Left kidney (tissue), 8 donors: ENCODE data around the gene DCUN1D1. TPM values are rescaled to one million over a fixed set of nuclear protein-coding genes. Genes with fewer than 3 reads are reported as not detected.
"Not testable (repeated sequence)": the region's sequence is repeated elsewhere in the genome, so short reads cannot be mapped to it uniquely, and the experiment has no call there.

ENCODE experiments used
- DNase-seq: peaks from one replicate; pipeline ENCODE4 v3.0.0-alpha.2; 2013
- long read RNA-seq, 8 donors: transcript quantifications; one replicate each; lab custom pipeline, GENCODE V29; 2026
- polyA plus RNA-seq: library from polyadenylated mRNA; unstranded; fragments of 120-200 nt; gene quantifications from one replicate; pipeline ENCODE4 v1.2.1, GENCODE V29; 2013; ENCODE audit not compliant: insufficient read length

Gene DCUN1D1
- 62.2 TPM for polyA plus RNA-seq
- long read RNA-seq, donor 1, full-length matches to known transcripts: 8 of 8 reads
- long read RNA-seq, donor 1, partial matches to known transcripts: 0 of 8 reads
- long read RNA-seq, donor 1, other reads (novel, unspliced or antisense): 0 of 8 reads
- long read RNA-seq, donor 2, full-length matches to known transcripts: 11 of 11 reads
- long read RNA-seq, donor 2, partial matches to known transcripts: 0 of 11 reads
- long read RNA-seq, donor 2, other reads (novel, unspliced or antisense): 0 of 11 reads
- long read RNA-seq, donor 3, full-length matches to known transcripts: 10 of 10 reads
- long read RNA-seq, donor 3, partial matches to known transcripts: 0 of 10 reads
- long read RNA-seq, donor 3, other reads (novel, unspliced or antisense): 0 of 10 reads
- long read RNA-seq, donor 4: 0 reads
- long read RNA-seq, donor 5, full-length matches to known transcripts: 9 of 9 reads
- long read RNA-seq, donor 5, partial matches to known transcripts: 0 of 9 reads
- long read RNA-seq, donor 5, other reads (novel, unspliced or antisense): 0 of 9 reads
- long read RNA-seq, donor 6, full-length matches to known transcripts: 9 of 9 reads
- long read RNA-seq, donor 6, partial matches to known transcripts: 0 of 9 reads
- long read RNA-seq, donor 6, other reads (novel, unspliced or antisense): 0 of 9 reads
- long read RNA-seq, donor 7, full-length matches to known transcripts: 11 of 11 reads
- long read RNA-seq, donor 7, partial matches to known transcripts: 0 of 11 reads
- long read RNA-seq, donor 7, other reads (novel, unspliced or antisense): 0 of 11 reads
- long read RNA-seq, donor 8, full-length matches to known transcripts: 3 of 3 reads
- long read RNA-seq, donor 8, partial matches to known transcripts: 0 of 3 reads
- long read RNA-seq, donor 8, other reads (novel, unspliced or antisense): 0 of 3 reads

DNA sequence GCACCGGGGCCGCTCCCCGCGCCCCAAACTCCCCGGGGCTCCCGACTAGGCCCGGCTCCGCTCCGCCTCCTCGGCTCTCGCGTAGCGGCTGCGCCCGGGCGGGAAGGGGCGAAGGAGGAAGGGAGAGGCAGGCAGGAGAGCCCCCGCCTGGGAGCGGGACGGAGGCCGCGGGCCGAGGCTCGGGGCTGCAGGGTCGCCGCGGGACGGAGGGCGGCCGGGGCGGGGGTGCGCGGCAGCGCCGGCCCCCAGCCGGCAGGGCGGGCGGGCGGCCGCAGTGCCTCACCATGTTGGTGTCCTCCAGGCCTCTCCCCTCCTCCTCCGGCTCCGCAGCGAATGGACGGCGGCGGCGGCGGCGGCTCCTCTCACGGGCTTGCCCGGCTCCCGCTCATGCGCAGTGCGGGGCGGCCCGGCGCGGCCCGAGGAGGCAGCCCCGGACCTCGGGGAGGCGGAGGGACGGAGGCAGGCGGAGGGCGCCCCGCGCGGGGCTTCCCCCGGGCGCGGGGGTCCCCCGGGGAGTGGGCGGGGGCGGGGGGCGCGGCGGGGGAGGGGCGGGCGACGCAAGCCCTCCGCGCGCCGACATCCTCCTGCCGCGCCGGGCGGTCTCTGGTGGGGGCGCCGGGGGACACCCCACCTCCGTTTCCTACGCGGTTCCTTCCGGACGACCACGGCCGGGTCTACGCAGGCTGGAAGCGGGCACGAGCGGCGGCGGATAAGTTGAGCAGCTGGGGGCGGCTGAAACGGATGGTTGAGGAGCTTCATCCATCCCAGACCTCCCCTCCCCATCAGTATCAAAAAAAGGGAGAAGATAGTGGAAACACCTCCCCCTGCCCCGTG, at the start of gene DCUN1D1:
Gene DCUN1D1 (minus strand): TSS at position 335 of the 834 bp plus-strand sequence. CDS start 49 bp downstream, at position 286.
- peak; percentile 81 for DNase-seq

DNA sequence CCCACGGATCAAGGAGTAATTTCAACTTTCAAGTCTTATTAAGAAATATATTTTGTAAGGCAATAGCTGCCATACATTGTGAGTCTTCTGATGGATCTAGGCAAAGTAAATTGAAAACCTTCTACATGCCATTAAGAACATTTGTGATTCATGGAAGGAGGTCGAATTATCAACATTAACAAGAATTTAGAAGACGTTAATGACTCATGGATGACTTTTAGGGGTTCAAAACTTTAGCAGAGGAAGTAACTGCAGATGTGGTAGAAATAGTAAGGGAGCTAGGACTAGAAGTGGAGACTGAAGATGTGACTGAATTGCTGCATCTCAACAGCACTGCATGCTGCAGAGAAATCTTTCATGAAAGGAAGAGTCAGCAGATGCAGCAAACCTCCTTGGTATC, 48.1 kb upstream of the DCUN1D1 start:
- no peak for DNase-seq

DNA sequence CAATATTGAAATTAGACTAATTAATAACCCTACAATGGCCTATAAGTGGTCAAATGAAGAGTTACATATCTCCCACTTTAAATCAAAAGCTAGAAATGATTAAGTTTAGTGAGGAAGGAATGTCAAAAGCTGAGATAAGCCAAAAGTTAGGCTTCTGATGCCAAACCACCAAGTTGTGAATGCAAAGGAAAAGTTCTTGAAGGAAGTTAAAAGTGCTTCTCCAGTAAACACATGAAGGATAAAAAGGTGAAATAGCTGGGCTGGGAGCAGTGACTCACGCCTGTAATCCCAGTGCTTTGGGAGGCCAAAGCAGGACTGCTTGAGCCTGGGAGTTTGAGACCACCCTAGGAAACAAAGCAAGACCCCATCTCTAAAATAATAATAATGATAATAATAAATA, 46.9 kb upstream of the DCUN1D1 start:
- no peak for DNase-seq

DNA sequence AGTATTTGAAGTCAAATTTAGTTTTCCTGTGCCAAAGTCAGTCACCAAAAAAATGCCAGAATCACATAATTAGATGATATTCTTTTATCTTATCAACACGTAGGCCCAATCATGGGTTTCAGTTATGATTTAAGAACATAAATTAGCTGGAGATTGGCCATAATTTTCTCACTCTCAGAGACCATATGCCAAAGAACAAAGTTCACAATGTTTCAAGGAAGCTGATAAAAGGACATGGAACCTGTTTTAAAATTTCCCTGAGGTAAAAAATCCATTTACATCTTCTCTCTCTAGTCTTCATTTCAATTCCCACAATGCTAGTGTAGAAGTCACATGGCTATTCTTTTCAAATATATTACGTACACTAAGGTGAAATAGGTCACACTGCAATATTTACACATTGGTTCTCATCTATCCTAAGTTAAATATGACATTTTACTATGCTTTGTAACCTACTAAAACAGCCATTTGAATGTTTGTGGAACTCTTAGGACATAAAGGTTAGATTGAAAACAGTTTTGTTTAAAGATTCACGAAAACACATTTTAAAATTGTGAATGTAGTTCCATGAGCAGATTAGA, 42.7 kb upstream of the DCUN1D1 start:
- no peak for DNase-seq

DNA sequence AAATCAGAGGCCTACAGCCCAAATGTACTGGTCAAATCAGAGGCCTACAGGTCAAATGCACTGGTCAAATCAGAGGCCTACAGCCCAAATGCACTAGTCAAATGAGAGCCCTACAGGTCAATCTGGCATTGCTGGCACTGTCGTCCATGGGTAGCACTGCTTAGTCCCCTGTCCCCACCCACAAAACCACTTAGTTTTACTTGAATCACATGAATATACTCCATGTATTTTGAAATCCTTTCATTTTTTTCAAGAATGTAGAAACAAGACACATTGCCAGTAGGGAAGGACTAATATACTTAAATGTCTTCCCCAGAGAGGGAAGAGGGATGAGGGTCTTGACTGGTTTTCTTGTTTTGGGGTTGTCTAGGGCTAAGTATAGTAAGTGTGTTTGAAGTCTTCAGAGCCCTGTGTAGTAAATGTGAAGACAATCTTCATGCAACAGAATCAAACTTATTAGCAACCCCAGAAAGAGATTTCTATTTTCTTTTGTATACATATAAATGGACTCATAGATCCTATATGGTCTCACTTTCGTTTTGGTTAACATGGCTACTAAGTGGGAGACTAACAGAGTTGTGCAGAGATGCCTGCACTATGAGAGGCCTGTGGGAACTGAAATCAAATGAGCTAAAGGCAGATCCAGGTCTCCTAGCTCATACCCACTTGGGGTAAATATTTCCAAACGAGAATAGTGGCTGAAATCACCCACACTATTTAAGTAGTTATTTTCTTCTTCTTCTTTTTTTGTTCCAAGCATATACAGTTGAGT, 38.3 kb upstream of the DCUN1D1 start:
- no peak for DNase-seq

DNA sequence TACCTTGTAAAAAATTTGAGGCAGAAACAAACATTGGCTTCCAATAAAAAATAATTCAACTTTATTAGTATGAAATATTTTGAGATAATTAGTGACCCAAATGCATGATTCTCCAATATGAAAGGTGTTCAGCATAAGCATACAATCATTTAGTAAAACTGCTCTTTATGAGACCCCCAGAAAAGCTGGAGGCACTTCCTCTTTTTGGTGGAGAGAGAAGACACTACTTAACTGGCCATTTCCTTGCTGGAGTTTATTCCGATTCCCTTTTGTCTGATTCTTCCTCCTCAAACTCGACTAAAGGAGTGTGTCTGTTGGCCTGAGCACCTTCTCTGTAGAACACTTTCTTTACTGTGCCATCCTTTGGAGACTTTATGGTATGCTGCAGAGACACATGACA, 34.8 kb upstream of the DCUN1D1 start:
- no peak for DNase-seq

DNA sequence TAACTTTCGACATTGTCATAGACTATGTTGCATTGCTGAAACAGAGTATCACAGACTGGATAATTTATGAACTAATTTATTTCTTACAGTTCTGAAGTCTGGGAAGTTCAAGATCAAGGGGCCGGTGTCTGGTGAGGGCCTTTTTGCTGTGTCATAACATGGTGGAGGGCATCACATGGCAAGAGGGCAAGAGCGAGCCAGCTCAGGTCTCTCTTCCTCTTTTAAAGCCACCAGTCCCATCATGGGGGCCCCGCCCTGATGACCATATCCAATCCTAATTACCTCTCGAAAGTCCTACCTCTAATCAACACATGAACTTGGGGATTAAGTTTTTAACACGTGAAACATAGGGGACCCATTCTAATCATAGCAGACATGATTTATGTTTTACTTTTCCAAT, 33.5 kb upstream of the DCUN1D1 start:
- no peak for DNase-seq

DNA sequence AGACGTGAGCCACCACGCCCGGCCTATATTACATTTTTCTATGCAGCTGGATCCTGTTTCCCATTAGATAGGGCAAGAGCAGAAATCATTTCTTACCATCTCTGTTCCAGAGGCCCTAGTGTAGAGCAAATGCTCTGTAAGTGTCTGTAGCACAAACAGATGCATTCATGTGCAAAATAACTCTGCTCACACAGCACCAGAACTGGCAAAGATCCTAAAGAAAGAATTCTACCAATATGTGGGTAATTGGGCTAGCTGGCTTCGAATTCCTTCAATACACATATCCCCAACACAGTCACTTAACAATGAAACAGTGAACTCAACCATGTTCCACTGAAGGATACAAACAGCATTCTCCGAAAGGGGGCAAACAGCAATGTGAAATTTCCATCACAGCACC, 32.7 kb upstream of the DCUN1D1 start:
- no peak for DNase-seq

DNA sequence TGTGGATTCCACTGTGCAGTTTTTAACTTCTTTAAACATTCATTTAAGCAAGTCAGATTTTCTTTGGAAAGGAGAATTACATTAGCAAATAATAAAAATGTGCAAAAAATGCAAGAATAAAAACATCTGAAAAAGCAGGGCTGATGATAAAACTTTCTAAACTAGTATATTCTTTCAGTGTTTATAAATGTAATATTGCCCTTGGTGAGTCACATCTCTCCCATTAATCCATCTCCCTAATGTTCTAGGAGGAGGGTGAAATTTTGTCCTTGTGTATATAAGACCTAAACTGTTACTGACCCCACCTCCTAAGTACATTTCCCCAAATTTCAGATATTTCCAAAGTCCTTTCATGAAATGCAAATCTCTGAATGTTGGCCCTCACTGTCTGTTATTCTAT, 28.5 kb upstream of the DCUN1D1 start:
- no peak for DNase-seq

DNA sequence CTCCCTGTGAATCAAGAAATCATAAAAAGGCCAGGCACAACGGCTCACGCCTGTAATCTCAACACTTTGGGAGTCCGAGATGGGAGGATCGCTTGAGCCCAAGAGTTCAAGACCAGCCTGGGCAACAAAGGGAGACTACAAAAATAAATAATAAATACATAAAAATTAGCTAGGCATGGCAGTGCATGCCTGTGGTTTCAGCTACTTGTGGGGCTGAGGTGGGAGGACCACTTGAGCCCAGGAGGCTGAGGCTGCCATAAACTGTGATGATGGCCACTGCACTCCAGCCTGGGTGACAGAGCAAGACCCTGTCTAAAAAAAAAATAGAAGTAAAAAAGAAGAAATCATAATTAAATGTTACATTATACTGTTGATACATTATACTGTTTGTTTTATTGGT, 28.0 kb upstream of the DCUN1D1 start:
- DNase-seq: no peak

DNA sequence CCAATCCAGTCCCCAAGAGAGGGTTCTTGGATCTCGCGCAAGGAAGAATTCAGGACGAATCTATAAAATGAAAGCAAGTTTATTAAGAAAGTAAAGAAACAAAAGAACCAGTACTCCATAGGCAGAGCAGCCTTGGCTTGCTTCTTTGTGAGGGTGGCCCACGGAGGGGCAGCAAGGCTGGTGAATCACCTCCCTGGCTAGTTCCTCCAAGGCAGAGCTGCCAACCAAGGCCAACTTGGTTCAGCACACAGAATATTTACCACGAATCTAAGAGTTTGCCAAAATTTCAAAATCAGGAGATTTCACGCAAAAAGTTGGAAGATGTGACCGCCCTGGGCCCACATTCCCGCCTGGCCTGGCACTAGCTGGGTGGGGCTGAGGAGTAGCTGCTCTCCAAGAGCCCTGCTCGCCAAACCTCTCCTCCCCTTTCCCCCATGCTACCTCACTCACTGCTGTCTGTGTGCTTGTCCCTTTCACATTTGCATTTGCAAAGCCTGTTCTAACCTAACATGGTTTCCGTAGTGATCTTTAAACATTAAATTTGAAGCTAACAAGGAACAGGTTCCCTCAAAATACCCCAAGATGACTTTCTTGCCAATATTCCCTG, 26.2 kb upstream of the DCUN1D1 start:
- DNase-seq: no peak

DNA sequence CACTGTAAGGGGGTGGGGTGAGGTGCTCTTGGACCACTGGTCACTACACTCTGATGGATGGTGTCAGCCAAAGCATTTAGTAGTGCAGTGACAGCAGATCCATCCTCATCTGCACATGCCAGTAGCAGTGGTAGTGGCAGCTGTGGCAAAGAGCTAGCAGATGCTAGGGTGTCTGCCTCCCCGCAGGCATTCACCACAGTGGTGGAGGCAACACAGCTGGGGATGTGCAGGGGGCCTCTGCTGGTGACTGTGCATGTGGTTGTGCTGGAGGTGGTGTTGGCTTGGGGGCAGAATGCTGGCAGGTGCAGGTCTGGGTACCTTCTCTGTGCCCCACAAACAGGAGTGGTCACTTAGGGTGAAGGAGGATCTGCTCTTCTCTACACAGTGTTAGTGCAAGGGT, 19.4 kb upstream of the DCUN1D1 start:
- no peak for DNase-seq

DNA sequence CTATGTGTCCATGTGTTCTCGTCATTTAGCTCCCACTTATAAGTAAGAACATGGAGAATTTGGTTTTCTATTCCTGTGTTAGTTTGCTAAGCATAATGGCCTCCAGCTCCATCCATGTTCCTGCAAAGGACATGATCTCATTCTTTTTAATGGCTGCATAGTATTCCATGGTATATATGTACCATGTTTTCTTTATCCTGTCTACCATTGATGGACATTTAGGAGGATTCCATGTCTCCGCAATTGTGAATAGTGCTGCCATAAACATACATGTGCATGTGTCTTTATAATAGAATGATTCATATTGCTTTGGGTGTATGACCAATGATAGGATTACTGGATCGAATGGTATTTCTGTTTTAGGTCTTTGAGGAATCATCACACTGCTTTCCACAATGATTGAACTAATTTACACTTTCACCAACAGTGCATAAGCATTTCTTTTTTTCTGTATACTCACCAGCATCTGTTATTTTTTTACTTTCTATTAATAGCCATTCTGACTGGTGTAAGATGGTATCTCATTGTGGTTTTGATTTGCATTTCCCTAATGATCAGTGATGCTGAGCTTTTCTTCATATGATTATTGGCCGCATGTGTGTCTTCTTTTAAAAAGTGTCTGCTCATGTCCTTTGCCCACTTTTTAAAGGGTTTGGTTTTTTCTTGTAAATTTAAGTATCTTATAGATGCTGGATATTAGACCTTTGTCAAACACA, 13.3 kb upstream of the DCUN1D1 start:
- not testable (repeated sequence) for DNase-seq

DNA sequence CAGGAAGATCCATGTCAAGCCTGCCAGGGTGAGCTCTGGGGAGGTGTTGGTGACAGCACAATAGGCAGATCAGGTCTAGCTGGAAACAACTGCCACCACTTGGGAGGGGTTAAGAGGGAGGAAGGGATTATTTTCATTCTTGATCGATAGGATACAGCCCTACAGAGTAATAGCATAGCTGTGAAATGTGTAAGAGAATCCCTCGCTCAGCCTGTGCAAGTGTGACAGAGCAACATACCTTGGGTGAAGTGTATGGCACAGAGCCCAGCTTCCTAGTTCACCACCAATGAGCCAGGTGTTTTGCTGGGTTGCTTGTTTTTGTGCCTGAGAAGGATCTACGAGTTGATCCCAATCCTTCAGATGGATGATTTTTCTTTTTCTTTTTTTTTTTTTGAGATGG, 9.2 kb upstream of the DCUN1D1 start:
- DNase-seq: no peak

DNA sequence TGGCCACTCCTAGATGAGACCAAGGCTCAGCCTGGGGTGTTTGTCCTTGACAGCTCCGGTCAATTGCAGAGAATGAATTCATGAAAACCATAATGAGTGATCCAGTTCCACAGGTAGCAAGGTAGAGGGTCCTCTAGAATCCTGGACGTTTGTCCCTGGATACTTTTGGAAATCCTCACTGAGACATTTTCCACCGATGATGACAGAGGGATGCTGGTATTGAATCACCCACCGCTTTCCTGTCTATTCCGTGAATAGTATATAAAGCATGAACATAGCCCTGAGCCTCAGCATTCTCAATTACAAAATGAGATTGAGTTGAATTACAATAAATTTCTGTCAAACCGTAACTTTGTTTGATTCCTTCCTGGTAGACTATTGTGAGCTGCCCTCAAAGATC, 5.7 kb upstream of the DCUN1D1 start:
- DNase-seq: no peak

DNA sequence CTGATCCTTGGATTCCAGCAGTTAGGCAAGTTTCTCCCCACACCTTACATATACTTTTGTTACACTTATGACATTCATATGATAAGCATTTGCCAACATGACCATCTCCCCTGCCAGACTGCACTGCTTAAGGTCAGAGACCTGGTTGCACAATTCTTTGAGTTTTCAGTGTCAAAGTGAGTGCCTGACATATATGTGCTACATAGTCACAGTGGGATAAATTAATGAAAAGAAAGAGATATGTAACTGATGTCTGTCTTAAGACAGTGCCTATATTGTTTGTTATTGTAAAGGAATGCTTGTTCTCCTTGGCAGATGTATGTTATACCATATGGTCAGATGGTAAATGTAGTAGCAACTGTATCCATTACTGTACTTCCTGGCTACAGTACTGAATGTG, 3.5 kb upstream of the DCUN1D1 start:
- no peak for DNase-seq

DNA sequence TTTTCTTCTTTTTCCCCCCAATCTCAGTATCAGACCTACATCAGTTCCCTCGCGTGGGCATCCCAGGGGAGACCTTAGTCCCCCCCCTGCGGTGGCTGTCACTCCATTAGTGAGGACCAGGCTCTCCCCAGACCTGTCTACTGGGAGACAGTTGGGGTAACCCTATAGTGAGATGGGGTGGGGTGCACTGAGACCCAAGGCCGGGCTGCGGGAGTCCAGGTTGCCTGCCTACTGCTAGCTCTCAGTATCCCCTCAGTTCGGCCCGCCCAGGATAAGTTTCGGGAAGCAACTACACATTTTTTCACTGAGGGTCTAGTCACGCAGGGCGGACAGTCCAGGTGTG, 671 bp upstream of the DCUN1D1 start:
- DNase-seq: no peak

DNA sequence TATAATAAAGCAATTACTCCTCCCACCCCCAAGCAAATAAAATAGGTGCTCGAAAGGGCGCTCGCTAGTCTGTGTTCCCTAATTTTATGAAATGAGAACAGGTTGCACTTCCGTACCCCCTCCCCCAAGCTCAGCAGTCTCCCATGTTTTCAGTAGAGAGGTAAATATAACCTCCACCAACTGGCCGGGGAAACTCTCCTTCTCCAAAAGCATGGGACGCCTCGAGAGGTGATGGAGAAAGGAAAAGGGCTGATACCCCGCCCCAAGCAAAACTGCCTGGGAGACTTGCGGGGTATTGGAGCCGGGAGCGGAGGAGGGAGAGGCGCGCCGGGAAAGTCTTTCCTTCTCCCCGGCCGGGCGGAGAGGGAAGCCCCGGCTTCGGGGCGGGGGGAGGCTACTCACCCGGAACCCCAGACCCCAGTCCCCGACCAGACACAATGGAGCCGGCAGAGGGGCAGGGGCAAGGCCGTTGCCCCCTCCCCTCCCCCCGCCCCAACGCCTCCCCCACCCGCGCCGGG, 605 bp downstream of the DCUN1D1 start:
- DNase-seq: peak; percentile 31

DNA sequence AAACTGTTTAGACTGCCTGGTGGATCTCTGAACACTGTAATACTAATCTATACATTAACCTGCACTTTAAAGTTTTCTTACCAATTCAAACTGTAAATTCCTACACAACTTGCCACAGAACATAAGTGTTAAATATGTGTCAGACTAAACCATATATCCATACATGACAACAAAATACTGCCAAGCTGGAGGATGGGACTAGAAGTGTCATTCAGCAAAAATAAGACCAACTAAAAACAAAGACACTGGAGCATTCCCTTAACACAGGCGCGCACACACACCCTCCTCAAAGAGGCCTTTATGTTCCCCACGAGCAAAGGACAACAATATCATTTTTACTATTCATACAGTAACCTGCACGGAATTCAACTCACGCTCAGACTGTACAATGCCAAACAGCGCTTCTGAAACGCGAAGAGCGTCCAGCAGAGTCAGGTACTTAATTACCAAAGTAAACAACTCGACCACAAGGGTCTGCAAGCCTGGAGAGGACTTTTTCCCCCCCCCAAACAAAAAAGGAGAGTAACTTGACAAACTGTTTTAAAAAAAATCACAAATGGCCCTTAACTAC, 1.1 kb downstream of the DCUN1D1 start:
- DNase-seq: no peak
